ENCODE measurements around the gene SWSAP1.
"Not testable (repeated sequence)": the region's sequence is repeated elsewhere in the genome, so short reads cannot be mapped to it uniquely, and the experiment has no call there.

Gene SWSAP1

GRCh38 chr19:11374433-11375142, at the start of gene SWSAP1:
Gene SWSAP1 (plus strand): TSS chr19:11374666. CDS start chr19:11374681, 15 bp downstream.
- peak; percentile 97 for DNase-seq

GRCh38 chr19:11324748-11325389, 49.6 kb upstream of the SWSAP1 start:
- DNase-seq, result no peak

GRCh38 chr19:11325544-11325943, 48.9 kb upstream of the SWSAP1 start:
- no peak for DNase-seq

GRCh38 chr19:11330127-11330526, 44.3 kb upstream of the SWSAP1 start:
- DNase-seq, result no peak

- no peak for DNase-seq
These were observed 43.0 kb upstream of the SWSAP1 start for GRCh38 chr19:11331502-11331901.

GRCh38 chr19:11332822-11333221, 41.6 kb upstream of the SWSAP1 start:
- peak; percentile 29 for DNase-seq

- DNase-seq, result not testable (repeated sequence)
These were observed 40.6 kb upstream of the SWSAP1 start for GRCh38 chr19:11333838-11334237.

- no peak for DNase-seq
These were observed 38.9 kb upstream of the SWSAP1 start for GRCh38 chr19:11335449-11336146.

- no peak for DNase-seq
These were observed 37.4 kb upstream of the SWSAP1 start for GRCh38 chr19:11337080-11337479.

- DNase-seq, result no peak
These were observed 36.3 kb upstream of the SWSAP1 start for GRCh38 chr19:11338121-11338520.

- DNase-seq, result no peak
These were observed 35.8 kb upstream of the SWSAP1 start for GRCh38 chr19:11338569-11339253.

GRCh38 chr19:11339254-11340098, 35.0 kb upstream of the SWSAP1 start, which contains the start of gene RAB3D:
Gene RAB3D (minus strand): TSS chr19:11339657. CDS start chr19:11337399, 2,258 bp downstream.
- DNase-seq, result peak; percentile 92

GRCh38 chr19:11340099-11340467, 34.4 kb upstream of the SWSAP1 start:
- DNase-seq, result not testable (repeated sequence)

GRCh38 chr19:11342429-11342828, 32.0 kb upstream of the SWSAP1 start:
- no peak for DNase-seq

- no peak for DNase-seq
These were observed 29.2 kb upstream of the SWSAP1 start for GRCh38 chr19:11345122-11345803.

GRCh38 chr19:11346104-11346940, 28.1 kb upstream of the SWSAP1 start, which contains the start of the genes CCDC159 and TMEM205:
Gene CCDC159 (plus strand): TSS chr19:11346519. CDS start chr19:11346607, 88 bp downstream.
Gene TMEM205 (minus strand): TSS chr19:11346268. CDS start chr19:11345619, 649 bp downstream.
- peak; percentile 99 for DNase-seq

- DNase-seq, result peak; percentile 31
These were observed 26.9 kb upstream of the SWSAP1 start for GRCh38 chr19:11347546-11348039.

- no peak for DNase-seq
These were observed 25.3 kb upstream of the SWSAP1 start for GRCh38 chr19:11349171-11349570.

GRCh38 chr19:11354102-11354501, 20.4 kb upstream of the SWSAP1 start:
- not testable (repeated sequence) for DNase-seq
